ENCODE results near the gene TFF2. TPM values are rescaled to one million over a fixed set of nuclear protein-coding genes. Genes with fewer than 3 reads are reported as not detected.
A peak's percentile ranks its signal among the peaks of the same experiment; 100 is the strongest.

TFF2 gene
- total RNA-seq, 2 experiments from 2014 or later, result not detected

DNA sequence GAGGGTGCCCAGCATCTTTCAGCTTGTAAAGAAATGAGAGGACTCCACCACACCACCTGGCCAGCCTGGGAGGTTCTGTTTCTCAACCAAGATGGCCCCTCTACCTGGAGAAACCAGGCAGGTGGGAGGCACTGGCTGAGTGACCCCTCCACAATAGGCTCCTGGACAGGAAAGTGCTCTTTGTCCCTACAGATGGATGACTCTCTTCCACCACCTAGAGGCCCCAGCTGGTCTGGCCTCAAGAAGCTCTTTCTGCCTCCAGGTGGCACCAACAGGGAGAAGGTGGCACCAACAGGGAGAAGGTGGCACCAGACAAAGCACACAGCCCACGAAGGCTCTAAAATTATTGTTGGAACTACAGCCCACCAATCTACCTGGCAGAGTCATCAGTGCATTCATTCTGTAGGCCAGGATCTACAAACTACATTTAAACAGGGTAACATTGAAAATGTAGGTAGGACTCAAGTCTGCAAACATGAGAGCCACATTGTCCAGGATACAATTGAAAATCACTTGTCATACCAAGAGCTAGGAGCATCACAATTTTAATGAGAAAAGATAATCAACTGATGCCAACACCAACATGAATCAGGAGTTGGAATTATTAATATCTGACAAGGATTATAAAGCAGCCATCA, 30.7 kb upstream of the TFF2 start:
- CTCF ChIA-PET, result interaction anchor here (0.8 to 4.1 kb wide), 29 partner anchors 9 to 236 kb away, joined by 3 to 30 read pairs (median 4); partner anchors contain the start of gene UBASH3A
- no peak overlapping the region for H3K27ac Mint-ChIP-seq
- H3K27me3 Mint-ChIP-seq (ENCODE audit: low read depth), result no peaks in the 10 kb centered on the region
- peaks cover 17% of the 10 kb centered on the region for H3K36me3 Mint-ChIP-seq (ENCODE audit: low read depth)
- H3K4me3 Mint-ChIP-seq, result no peak overlapping the region
- H3K4me1 Mint-ChIP-seq (ENCODE audit: low read depth), result peaks cover 5% of the 10 kb centered on the region
- H3K9me3 Mint-ChIP-seq, result peaks cover 11% of the 10 kb centered on the region
- intact Hi-C loops (cut with micrococcal nuclease), result loop anchor here (1.0 to 2.0 kb wide), 5 partner anchors 43 to 237 kb away; no protein-coding TSS in a partner anchor
- peak; percentile 81 for DNase-seq

GRCh38 chr21:42379426-42380215, 28.8 kb upstream of the TFF2 start:
- Mint-ChIP-seq H3K36me3 (ENCODE audit: low read depth) (peaks cover 15% of the 10 kb centered on the region), H3K27me3 (ENCODE audit: low read depth) (no peaks in the 10 kb centered on the region), H3K27ac (no peak overlapping the region), H3K9me3 (peaks cover 11% of the 10 kb centered on the region), H3K4me3 (no peak overlapping the region), H3K4me1 (ENCODE audit: low read depth) (peaks cover 6% of the 10 kb centered on the region)
- no peak for DNase-seq
- CTCF ChIA-PET, result interaction anchor here (1.3 to 3.4 kb wide), 2 partner anchors 14 to 70 kb away, joined by 5 to 18 read pairs; no protein-coding TSS in a partner anchor
- intact Hi-C loops (cut with micrococcal nuclease), result loop anchor here (2.0 kb wide), 2 partner anchors 157 to 235 kb away; no protein-coding TSS in a partner anchor

- intact Hi-C loops (cut with micrococcal nuclease), result no loop called here
- Mint-ChIP-seq H3K9me3 (peaks cover 11% of the 10 kb centered on the region), H3K4me3 (no peak overlapping the region), H3K36me3 (ENCODE audit: low read depth) (peaks cover 15% of the 10 kb centered on the region), H3K27ac (no peak overlapping the region), H3K27me3 (ENCODE audit: low read depth) (no peaks in the 10 kb centered on the region), H3K4me1 (ENCODE audit: low read depth) (peaks cover 11% of the 10 kb centered on the region)
- CTCF ChIA-PET, result interaction anchor here (0.8 to 2.7 kb wide), 4 partner anchors 9 to 68 kb away, joined by 3 to 6 read pairs (median 4); no protein-coding TSS in a partner anchor
- DNase-seq, result no peak
Observed at GRCh38 chr21:42378418-42378817, 27.6 kb upstream of the TFF2 start.

DNA sequence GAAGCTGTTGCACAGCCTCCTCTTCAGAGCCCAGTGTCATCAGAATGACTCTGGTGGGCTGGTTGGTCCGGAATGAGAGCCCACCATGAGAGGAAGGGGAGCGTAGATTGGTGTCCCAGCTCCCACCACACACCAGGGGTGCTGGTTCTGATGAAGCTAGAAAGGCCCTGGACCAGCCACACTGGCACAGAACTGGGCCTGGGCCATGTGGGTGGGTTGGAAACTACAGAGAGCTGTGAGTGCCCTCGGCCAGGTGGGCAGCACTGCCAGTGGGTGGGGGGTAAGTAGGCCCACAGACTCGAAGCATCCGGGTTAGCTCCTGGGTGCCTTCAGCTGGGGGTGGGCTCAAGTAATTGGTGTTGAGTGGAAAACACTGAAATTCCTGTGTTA, 27.2 kb upstream of the TFF2 start:
- H3K27me3 Mint-ChIP-seq (ENCODE audit: low read depth), result no peaks in the 10 kb centered on the region
- H3K27ac Mint-ChIP-seq, result no peak overlapping the region
- H3K36me3 Mint-ChIP-seq (ENCODE audit: low read depth), result peaks cover 15% of the 10 kb centered on the region

DNA sequence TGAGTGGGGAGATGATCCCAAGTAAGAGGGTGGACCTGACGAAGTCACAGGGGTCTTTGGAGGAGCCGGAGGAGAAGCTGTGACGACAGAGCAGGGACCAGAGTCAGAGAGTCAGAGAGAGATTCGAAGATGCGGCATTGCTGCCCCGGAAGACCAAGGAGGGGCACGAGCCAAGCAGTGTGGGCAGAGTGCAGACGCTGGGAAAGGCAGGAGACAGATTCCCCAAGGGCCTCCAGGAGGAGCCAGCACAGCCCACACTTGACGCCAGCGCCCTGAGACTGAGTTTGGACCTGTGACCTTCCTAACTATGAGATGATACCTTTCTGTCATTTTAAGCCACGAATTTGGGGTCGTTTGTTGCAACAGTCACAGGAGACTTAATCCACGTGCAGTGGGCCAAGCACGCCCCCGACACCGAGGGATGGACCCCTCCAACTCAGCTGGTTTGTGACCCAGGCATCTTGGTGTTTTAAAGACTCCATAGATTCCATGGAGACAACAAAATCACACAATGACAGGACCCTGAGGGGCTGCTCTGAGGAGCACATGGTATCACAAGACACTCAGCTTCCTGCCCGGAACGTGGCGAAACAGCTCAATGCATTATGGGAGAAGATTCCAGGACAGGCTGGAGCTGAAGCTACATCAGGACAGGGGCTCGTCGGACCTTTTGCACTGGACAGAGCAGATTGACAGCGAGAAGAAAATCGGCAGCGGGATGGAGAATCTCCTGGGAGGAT, 26.6 kb upstream of the TFF2 start:
- intact Hi-C loops (cut with micrococcal nuclease), result no loop called here
- no peak for DNase-seq
- no peaks in the 10 kb centered on the region for H3K27me3 Mint-ChIP-seq (ENCODE audit: low read depth)
- CTCF ChIA-PET, result interaction anchor here (0.8 to 2.7 kb wide), 3 partner anchors 8 to 49 kb away, joined by 3 to 6 read pairs (median 4); no protein-coding TSS in a partner anchor
- peaks cover 17% of the 10 kb centered on the region for H3K4me1 Mint-ChIP-seq (ENCODE audit: low read depth)
- peaks cover 8% of the 10 kb centered on the region for H3K9me3 Mint-ChIP-seq
- H3K27ac Mint-ChIP-seq, result no peak overlapping the region
- H3K4me3 Mint-ChIP-seq, result no peak overlapping the region
- peaks cover 12% of the 10 kb centered on the region for H3K36me3 Mint-ChIP-seq (ENCODE audit: low read depth)

More for the DNA sequence above, 27.2 kb upstream of the TFF2 start:
- CTCF ChIA-PET, result interaction anchor here (0.8 to 2.7 kb wide), 4 partner anchors 9 to 68 kb away, joined by 3 to 6 read pairs (median 4); no protein-coding TSS in a partner anchor
- Mint-ChIP-seq H3K4me1 (ENCODE audit: low read depth) (peaks cover 16% of the 10 kb centered on the region), H3K4me3 (no peak overlapping the region), H3K9me3 (peaks cover 11% of the 10 kb centered on the region)
- intact Hi-C loops (cut with micrococcal nuclease), result no loop called here
- DNase-seq, result no peak

- Mint-ChIP-seq H3K36me3 (ENCODE audit: low read depth) (peaks cover 3% of the 10 kb centered on the region), H3K27me3 (ENCODE audit: low read depth) (no peaks in the 10 kb centered on the region), H3K27ac (no peak overlapping the region), H3K4me3 (no peak overlapping the region), H3K4me1 (ENCODE audit: low read depth) (peaks cover 17% of the 10 kb centered on the region), H3K9me3 (peaks cover under 1% of the 10 kb centered on the region)
- CTCF ChIA-PET, result interaction anchor here (2.7 kb wide), 1 partner anchor 15 kb away, joined by 6 read pairs; no protein-coding TSS in a partner anchor
- no peak for DNase-seq
- intact Hi-C loops (cut with micrococcal nuclease), result no loop called here
Observed at GRCh38 chr21:42376338-42376982, 25.7 kb upstream of the TFF2 start.

GRCh38 chr21:42375966-42376337, 25.2 kb upstream of the TFF2 start:
- Mint-ChIP-seq H3K9me3 (no peaks in the 10 kb centered on the region), H3K4me1 (ENCODE audit: low read depth) (peaks cover 17% of the 10 kb centered on the region), H3K27ac (no peak overlapping the region), H3K36me3 (ENCODE audit: low read depth) (peaks cover 2% of the 10 kb centered on the region), H3K27me3 (ENCODE audit: low read depth) (no peaks in the 10 kb centered on the region), H3K4me3 (no peak overlapping the region)
- intact Hi-C loops (cut with micrococcal nuclease), result no loop called here
- CTCF ChIA-PET, result interaction anchor here (2.3 kb wide), 1 partner anchor 48 kb away, joined by 7 read pairs; no protein-coding TSS in a partner anchor
- no peak for DNase-seq

DNA sequence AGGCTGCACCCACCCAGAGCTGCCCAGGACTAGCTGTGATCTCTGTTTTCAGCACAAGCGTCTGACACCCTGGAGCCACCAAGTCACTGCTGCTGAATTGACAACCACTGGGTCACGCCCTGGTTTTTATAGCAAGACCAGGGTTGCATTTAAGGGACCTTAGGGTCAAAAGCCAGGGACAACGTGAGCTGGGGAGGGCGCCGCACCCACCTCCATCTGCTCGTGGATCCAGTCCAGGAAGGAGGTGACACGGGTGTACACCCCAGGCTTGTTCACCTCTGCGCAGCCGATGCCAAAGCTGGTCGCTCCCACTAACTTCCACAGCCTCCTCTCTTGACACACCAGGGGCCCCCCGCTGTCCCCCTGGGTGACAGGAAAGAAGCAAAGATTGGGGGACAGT, 24.7 kb upstream of the TFF2 start:
- Mint-ChIP-seq H3K36me3 (ENCODE audit: low read depth) (no peaks in the 10 kb centered on the region), H3K27me3 (ENCODE audit: low read depth) (no peaks in the 10 kb centered on the region), H3K4me3 (no peak overlapping the region), H3K27ac (peak overlapping the region; percentile 81), H3K4me1 (ENCODE audit: low read depth) (peaks cover 17% of the 10 kb centered on the region), H3K9me3 (no peaks in the 10 kb centered on the region)
- intact Hi-C loops (cut with micrococcal nuclease), result no loop called here
- no peak for DNase-seq
- CTCF ChIA-PET, result interaction anchor here (2.3 kb wide), 1 partner anchor 48 kb away, joined by 7 read pairs; no protein-coding TSS in a partner anchor

DNA sequence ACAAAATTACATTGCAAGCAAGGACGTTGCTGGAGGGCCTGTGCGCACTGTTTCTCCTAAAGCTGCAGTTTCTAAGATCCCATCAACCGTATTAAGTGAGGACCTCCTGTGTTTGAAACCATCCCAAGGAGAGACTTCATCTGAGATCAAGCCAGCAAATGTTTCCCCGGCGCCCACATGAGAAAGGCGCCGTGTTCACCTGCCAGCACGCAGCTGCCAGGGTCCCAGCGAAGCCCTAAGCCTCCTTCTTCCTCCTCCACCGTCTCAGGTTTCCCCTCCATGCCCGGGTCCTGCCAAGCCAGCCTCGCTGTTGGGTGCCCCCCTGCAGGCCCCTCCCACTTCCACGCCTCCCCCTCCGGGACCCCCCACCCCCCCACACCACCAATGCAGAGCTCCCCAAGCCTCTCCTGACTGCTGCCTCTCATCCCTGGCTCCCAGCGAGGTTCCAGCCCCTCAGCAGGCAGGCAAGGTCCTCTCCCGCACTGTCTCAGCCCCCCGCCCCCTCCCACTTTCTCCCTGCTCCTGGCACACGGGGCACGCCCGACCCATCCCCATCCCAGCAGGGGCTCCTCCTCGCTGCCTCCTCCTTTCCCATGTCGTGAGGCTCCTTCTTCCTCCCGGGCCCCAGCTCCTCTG, 24.2 kb upstream of the TFF2 start:
- Mint-ChIP-seq H3K4me3 (peak overlapping the region; percentile 49), H3K4me1 (ENCODE audit: low read depth) (peaks cover 17% of the 10 kb centered on the region), H3K27ac (peak overlapping the region; percentile 81), H3K9me3 (no peaks in the 10 kb centered on the region), H3K36me3 (ENCODE audit: low read depth) (no peaks in the 10 kb centered on the region), H3K27me3 (ENCODE audit: low read depth) (no peaks in the 10 kb centered on the region)
- DNase-seq, result no peak
- CTCF ChIA-PET, result interaction anchor here (1.1 to 2.3 kb wide), 4 partner anchors 14 to 65 kb away, joined by 4 to 8 read pairs (median 6); no protein-coding TSS in a partner anchor
- intact Hi-C loops (cut with micrococcal nuclease), result no loop called here

GRCh38 chr21:42374457-42374856, 23.7 kb upstream of the TFF2 start:
- DNase-seq, result no peak
- H3K27me3 Mint-ChIP-seq (ENCODE audit: low read depth), result no peaks in the 10 kb centered on the region
- no peaks in the 10 kb centered on the region for H3K36me3 Mint-ChIP-seq (ENCODE audit: low read depth)

GRCh38 chr21:42373908-42374455, 23.2 kb upstream of the TFF2 start:
- Mint-ChIP-seq H3K4me1 (ENCODE audit: low read depth) (peaks cover 17% of the 10 kb centered on the region), H3K27me3 (ENCODE audit: low read depth) (no peaks in the 10 kb centered on the region), H3K9me3 (no peaks in the 10 kb centered on the region), H3K36me3 (ENCODE audit: low read depth) (no peaks in the 10 kb centered on the region), H3K4me3 (no peak overlapping the region), H3K27ac (peak overlapping the region; percentile 79)
- intact Hi-C loops (cut with micrococcal nuclease), result no loop called here
- DNase-seq, result no peak
- CTCF ChIA-PET, result interaction anchor here (1.0 to 2.3 kb wide), 5 partner anchors 9 to 64 kb away, joined by 3 to 8 read pairs (median 6); no protein-coding TSS in a partner anchor

More at GRCh38 chr21:42374457-42374856, 23.7 kb upstream of the TFF2 start:
- intact Hi-C loops (cut with micrococcal nuclease), result no loop called here
- Mint-ChIP-seq H3K9me3 (no peaks in the 10 kb centered on the region), H3K4me3 (no peak overlapping the region), H3K4me1 (ENCODE audit: low read depth) (peaks cover 17% of the 10 kb centered on the region), H3K27ac (peak overlapping the region; percentile 79)
- CTCF ChIA-PET, result interaction anchor here (1.1 to 2.3 kb wide), 4 partner anchors 14 to 64 kb away, joined by 4 to 8 read pairs (median 6); no protein-coding TSS in a partner anchor

Measured in activated naive CD4-positive, alpha-beta T cell treated with anti-CD3 and anti-CD28 coated beads for 36 hours (primary cell).